Kidney epithelial cell (primary cell): ENCODE results near the gene SERTM1. TPM values are rescaled to one million over a fixed set of nuclear protein-coding genes. Genes with fewer than 3 reads are reported as not detected.

Source experiments
- DNase-seq: peaks from one replicate; pipeline ENCODE4 v3.0.0-alpha.2; 2010; ENCODE audit warnings: low read depth
- H3K27me3 ChIP-seq: 2 replicates; pipeline ENCODE4 v1.6.0; 2011; ENCODE audit warnings: low read length; ENCODE audit not compliant: control insufficient read depth, insufficient read depth
- H3K36me3 ChIP-seq: 2 replicates; pipeline ENCODE4 v1.5.1; 2011; ENCODE audit warnings: low read length; ENCODE audit not compliant: control insufficient read depth, insufficient read depth
- H3K4me3 ChIP-seq: 2 replicates; pipeline ENCODE4 v1.5.1; 2011; ENCODE audit warnings: low read depth, mild to moderate bottlenecking, control low read depth, low read length
- CTCF ChIP-seq: IDR thresholded peaks from 2 replicates; pipeline ENCODE4 v1.5.1; 2011; ENCODE audit warnings: mild to moderate bottlenecking, moderate library complexity, low read length, control low read depth, inconsistent platforms; ENCODE audit not compliant: insufficient read depth, poor library complexity, severe bottlenecking
- total RNA-seq: library from RNA; depleted of rRNA; stranded (reverse); fragments of >200 nt; gene quantifications from 2 replicates; pipeline ENCODE4 v1.2.3, GENCODE V29; 2015

SERTM1 gene
- total RNA-seq, 1 donor from 2014 or later = not detected

DNA sequence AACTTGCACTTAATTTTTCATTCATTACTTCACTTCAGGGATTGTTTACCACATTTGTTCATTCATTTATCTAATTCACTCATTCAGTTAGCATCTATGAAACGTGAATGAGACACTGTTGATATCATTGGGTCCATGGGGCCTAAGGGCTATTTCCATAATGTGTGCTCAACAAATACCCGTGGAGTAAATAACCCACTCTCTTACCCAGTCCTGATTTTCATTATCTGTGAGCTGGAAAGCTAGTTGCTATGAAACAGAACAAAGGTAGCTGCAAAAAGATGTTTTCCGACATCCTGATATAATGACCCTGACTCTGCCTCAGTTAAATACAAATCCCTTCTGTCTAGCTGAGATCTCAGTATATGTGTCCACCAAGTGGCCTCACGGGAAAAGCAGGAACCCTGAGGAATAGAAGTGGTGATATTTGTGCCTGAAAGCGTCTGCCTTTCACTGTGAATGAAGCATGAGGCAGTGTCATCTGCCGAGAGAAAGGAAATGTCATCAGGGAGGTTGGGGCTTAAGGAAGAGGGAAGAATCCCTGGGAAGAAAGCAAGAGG, 63.8 kb downstream of the SERTM1 start:
- H3K27me3 ChIP-seq = no peaks in the 10 kb centered on the region
- H3K4me3 ChIP-seq = no peak overlapping the region
- no peak for TF ChIP-seq CTCF
- H3K36me3 ChIP-seq = no peaks in the 10 kb centered on the region
- no peak for DNase-seq

DNA sequence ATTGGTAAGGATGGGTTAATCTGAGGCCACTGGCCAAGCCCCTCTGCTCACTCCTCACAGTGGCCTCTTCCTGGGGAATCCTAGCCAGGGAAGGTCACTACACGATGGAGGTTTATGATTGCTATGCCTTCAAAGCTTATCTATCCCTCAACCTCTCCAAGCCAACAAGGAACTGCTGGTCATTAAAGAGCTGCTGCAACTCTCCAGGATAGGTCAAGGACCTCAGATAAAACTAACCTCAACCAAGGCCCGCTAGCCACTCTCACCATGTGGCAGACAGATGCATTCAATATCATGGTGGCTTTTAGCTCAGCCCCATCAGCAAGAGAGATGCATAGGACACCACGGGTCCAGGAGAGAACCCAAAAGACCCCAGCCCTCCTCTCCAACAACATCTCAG, 71.6 kb downstream of the SERTM1 start:
- TF ChIP-seq CTCF = no peak
- no peak overlapping the region for H3K4me3 ChIP-seq
- no peaks in the 10 kb centered on the region for H3K27me3 ChIP-seq
- no peaks in the 10 kb centered on the region for H3K36me3 ChIP-seq
- no peak for DNase-seq

- Histone ChIP-seq H3K27me3 (no peaks in the 10 kb centered on the region), H3K4me3 (no peak overlapping the region), H3K36me3 (no peaks in the 10 kb centered on the region)
- TF ChIP-seq CTCF = no peak
- no peak for DNase-seq
These were observed 72.2 kb downstream of the SERTM1 start for GRCh38 chr13:36746051-36746450.

Other genes with a start within 250 kb of the SERTM1 start
- 0.17 and 0.75 TPM in 2 replicates for gene CCNA1, start 241.5 kb upstream of the SERTM1 start, total RNA-seq
- gene RFXAP, start 145.2 kb downstream of the SERTM1 start, total RNA-seq = 2.4 TPM in 2 replicates
- 0.38 and 0.62 TPM in 2 replicates for gene SMAD9, start 246.2 kb downstream of the SERTM1 start, total RNA-seq